SK-N-SH treated with all-trans-retinoic acid at 6 μM for 48 hours (cell line): ENCODE measurements around the gene KHDRBS1.
A peak's percentile ranks its signal among the peaks of the same experiment; 100 is the strongest.

ENCODE experiments used
- ATAC-seq: fragments of 200-7000 bp; cut with Tn5 transposase; 3 replicates; pipeline ENCODE4 v1.9.1; 2020; ENCODE audit warnings: mild to moderate bottlenecking, moderate library complexity
- ARNTL ChIP-seq: fragments of 450-650 bp; formaldehyde crosslinking; IDR thresholded peaks from 2 replicates; pipeline ENCODE4 v1.5.0; 2020; ENCODE audit warnings: low read depth, mild to moderate bottlenecking, moderate library complexity, borderline replicate concordance
- BACH2 ChIP-seq: fragments of 250-450 bp; sonication (Bioruptor Pico); IDR thresholded peaks from 2 replicates; pipeline ENCODE4 v1.9.0; 2021; ENCODE audit warnings: mild to moderate bottlenecking, borderline replicate concordance
- CREB5 ChIP-seq: fragments of 250-450 bp; sonication (Bioruptor Pico); IDR thresholded peaks from 2 replicates; pipeline ENCODE4 v1.5.1; 2020; ENCODE audit warnings: low read depth, mild to moderate bottlenecking, moderate library complexity
- CSDC2 ChIP-seq: fragments of 250-450 bp; sonication (Bioruptor Pico); IDR thresholded peaks from 2 replicates; pipeline ENCODE4 v1.5.0; 2020; ENCODE audit warnings: mild to moderate bottlenecking, moderate library complexity
- ISL1 ChIP-seq: fragments of 250-450 bp; sonication (Bioruptor Pico); IDR thresholded peaks from 2 replicates; pipeline ENCODE4 v2.1.2; 2022; ENCODE audit warnings: mild to moderate bottlenecking, moderate library complexity
- OSR1 ChIP-seq: fragments of 250-450 bp; sonication (Bioruptor Pico); IDR thresholded peaks from 2 replicates; pipeline ENCODE4 v1.8.0; 2022; ENCODE audit warnings: moderate library complexity, mild to moderate bottlenecking, inconsistent platforms
- PATZ1 ChIP-seq: fragments of 250-450 bp; sonication (Bioruptor Pico); IDR thresholded peaks from 2 replicates; pipeline ENCODE4 v1.8.0; 2020; ENCODE audit warnings: mild to moderate bottlenecking, moderate library complexity, borderline replicate concordance
- PPARA ChIP-seq: fragments of 250-450 bp; sonication (Bioruptor Pico); IDR thresholded peaks from 2 replicates; pipeline ENCODE4 v1.5.0; 2020; ENCODE audit warnings: mild to moderate bottlenecking, borderline replicate concordance
- RARB ChIP-seq: fragments of 250-450 bp; sonication (Bioruptor Pico); IDR thresholded peaks from 2 replicates; pipeline ENCODE4 v1.8.0; 2021; ENCODE audit warnings: mild to moderate bottlenecking, moderate library complexity
- SNAI2 ChIP-seq: fragments of 250-450 bp; sonication (Bioruptor Pico); IDR thresholded peaks from 2 replicates; pipeline ENCODE4 v1.5.0; 2020; ENCODE audit warnings: mild to moderate bottlenecking, moderate library complexity
- TCF4 ChIP-seq: fragments of 250-450 bp; sonication (Bioruptor Pico); IDR thresholded peaks from 2 replicates; pipeline ENCODE4 v1.8.0; 2021; ENCODE audit warnings: mild to moderate bottlenecking, moderate library complexity, borderline replicate concordance
- TOX ChIP-seq: fragments of 250-450 bp; sonication (Bioruptor Pico); IDR thresholded peaks from 2 replicates; pipeline ENCODE4 v1.8.0; 2021; ENCODE audit warnings: mild to moderate bottlenecking, moderate library complexity, borderline replicate concordance
- ZC3H10 ChIP-seq: fragments of 250-450 bp; sonication (Bioruptor Pico); IDR thresholded peaks from 2 replicates; pipeline ENCODE4 v1.5.1; 2021; ENCODE audit warnings: mild to moderate bottlenecking, moderate library complexity
- ZFP3 ChIP-seq: fragments of 250-450 bp; sonication (Bioruptor Pico); IDR thresholded peaks from 2 replicates; pipeline ENCODE4 v1.5.0; 2020; ENCODE audit warnings: mild to moderate bottlenecking, moderate library complexity
- ZFP30 ChIP-seq: fragments of 450-650 bp; formaldehyde crosslinking; IDR thresholded peaks from 2 replicates; pipeline ENCODE4 v1.5.0; 2022; ENCODE audit warnings: mild to moderate bottlenecking, moderate library complexity
- ZNF565 ChIP-seq: fragments of 450-650 bp; formaldehyde crosslinking; conservative IDR thresholded peaks from 2 replicates; pipeline ENCODE4 v1.5.0; 2020; ENCODE audit warnings: low read depth, mild to moderate bottlenecking, moderate library complexity
- ZNF70 ChIP-seq: fragments of 450-650 bp; formaldehyde crosslinking; IDR thresholded peaks from 2 replicates; pipeline ENCODE4 v1.5.0; 2020; ENCODE audit warnings: mild to moderate bottlenecking, moderate library complexity
- ZNF8 ChIP-seq: fragments of 450-650 bp; formaldehyde crosslinking; IDR thresholded peaks from 2 replicates; pipeline ENCODE4 v1.5.0; 2020; ENCODE audit warnings: mild to moderate bottlenecking, moderate library complexity
- TF ChIP-seq, protein P1 (sequence below): fragments of 250-450 bp; sonication (Bioruptor Pico); IDR thresholded peaks from 2 replicates; pipeline ENCODE4 v1.5.0; 2020; ENCODE audit warnings: mild to moderate bottlenecking, moderate library complexity
- TF ChIP-seq, protein P2 (sequence below): fragments of 250-450 bp; sonication (Bioruptor Pico); IDR thresholded peaks from 2 replicates; pipeline ENCODE4 v1.5.1; 2021; ENCODE audit warnings: mild to moderate bottlenecking, moderate library complexity
- TF ChIP-seq, protein P3 (sequence below): fragments of 250-450 bp; sonication (Bioruptor Pico); IDR thresholded peaks from 2 replicates; pipeline ENCODE4 v1.8.0; 2021; ENCODE audit warnings: low read depth, mild to moderate bottlenecking, moderate library complexity, borderline replicate concordance

KHDRBS1 gene

GRCh38 chr1:32013386-32014198 lies at the start of gene KHDRBS1:
KHDRBS1 (plus strand) TSS chr1:32013868; CDS start chr1:32013996, 128 bp downstream.
- TF ChIP-seq PATZ1 (CRISPR knock-in tag): peak; percentile 73; the same call in 1 of the 2 replicates
- TF ChIP-seq ZNF565 (CRISPR knock-in tag): no peak
- peak; percentile 90; the same call in 1 of the 2 replicates for TF ChIP-seq ARNTL (CRISPR knock-in tag)
- no peak for TF ChIP-seq RARB
- no peak for TF ChIP-seq TOX (CRISPR knock-in tag)
- TF ChIP-seq TCF4 (CRISPR knock-in tag): no peak
- no peak for TF ChIP-seq ZFP3 (CRISPR knock-in tag)
- TF ChIP-seq ZNF8 (CRISPR knock-in tag): no peak
- ATAC-seq: peak; percentile 86

- ATAC-seq: no peak
- TF ChIP-seq CREB5 (CRISPR knock-in tag) (no peak), ZC3H10 (CRISPR knock-in tag) (no peak), BACH2 (CRISPR knock-in tag) (no peak), TOX (CRISPR knock-in tag) (no peak), PPARA (no peak), TCF4 (CRISPR knock-in tag) (no peak), OSR1 (no peak), SNAI2 (CRISPR knock-in tag) (no peak), RARB (no peak), ZFP3 (CRISPR knock-in tag) (no peak), ZNF70 (CRISPR knock-in tag) (no peak)
- TF ChIP-seq, protein P1, sequence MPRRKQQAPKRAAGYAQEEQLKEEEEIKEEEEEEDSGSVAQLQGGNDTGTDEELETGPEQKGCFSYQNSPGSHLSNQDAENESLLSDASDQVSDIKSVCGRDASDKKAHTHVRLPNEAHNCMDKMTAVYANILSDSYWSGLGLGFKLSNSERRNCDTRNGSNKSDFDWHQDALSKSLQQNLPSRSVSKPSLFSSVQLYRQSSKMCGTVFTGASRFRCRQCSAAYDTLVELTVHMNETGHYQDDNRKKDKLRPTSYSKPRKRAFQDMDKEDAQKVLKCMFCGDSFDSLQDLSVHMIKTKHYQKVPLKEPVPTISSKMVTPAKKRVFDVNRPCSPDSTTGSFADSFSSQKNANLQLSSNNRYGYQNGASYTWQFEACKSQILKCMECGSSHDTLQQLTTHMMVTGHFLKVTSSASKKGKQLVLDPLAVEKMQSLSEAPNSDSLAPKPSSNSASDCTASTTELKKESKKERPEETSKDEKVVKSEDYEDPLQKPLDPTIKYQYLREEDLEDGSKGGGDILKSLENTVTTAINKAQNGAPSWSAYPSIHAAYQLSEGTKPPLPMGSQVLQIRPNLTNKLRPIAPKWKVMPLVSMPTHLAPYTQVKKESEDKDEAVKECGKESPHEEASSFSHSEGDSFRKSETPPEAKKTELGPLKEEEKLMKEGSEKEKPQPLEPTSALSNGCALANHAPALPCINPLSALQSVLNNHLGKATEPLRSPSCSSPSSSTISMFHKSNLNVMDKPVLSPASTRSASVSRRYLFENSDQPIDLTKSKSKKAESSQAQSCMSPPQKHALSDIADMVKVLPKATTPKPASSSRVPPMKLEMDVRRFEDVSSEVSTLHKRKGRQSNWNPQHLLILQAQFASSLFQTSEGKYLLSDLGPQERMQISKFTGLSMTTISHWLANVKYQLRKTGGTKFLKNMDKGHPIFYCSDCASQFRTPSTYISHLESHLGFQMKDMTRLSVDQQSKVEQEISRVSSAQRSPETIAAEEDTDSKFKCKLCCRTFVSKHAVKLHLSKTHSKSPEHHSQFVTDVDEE (CRISPR knock-in tag): no peak
Measured at GRCh38 chr1:31970873-31971272, 42.8 kb upstream of the KHDRBS1 start.

DNA sequence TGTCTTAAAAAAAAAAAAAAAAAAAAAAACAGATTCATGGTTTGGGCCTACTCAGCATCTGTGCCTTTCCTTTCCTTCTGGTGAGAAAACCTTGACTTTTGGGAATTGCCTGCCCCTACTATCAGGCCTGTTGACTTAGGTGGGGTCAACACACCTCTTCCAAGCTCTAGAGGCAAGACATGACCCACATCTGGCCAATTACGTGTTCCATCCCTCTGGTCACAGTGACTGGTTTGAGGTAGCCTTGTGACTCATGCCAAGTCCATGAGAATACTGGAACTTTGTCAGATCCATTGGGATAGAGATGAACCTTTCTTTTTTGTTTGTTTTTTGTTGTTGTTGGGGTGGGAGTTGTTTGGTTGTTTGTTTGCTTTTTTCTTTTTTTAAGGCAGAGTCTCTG lies 37.3 kb upstream of the KHDRBS1 start:
- TF ChIP-seq CSDC2 (CRISPR knock-in tag) (no peak), TOX (CRISPR knock-in tag) (no peak), ISL1 (CRISPR knock-in tag) (no peak), PPARA (no peak), PATZ1 (CRISPR knock-in tag) (no peak), OSR1 (no peak), ZNF565 (CRISPR knock-in tag) (no peak), ZC3H10 (CRISPR knock-in tag) (no peak), TCF4 (CRISPR knock-in tag) (no peak), ZFP30 (CRISPR knock-in tag) (no peak)
- TF ChIP-seq, protein P2, sequence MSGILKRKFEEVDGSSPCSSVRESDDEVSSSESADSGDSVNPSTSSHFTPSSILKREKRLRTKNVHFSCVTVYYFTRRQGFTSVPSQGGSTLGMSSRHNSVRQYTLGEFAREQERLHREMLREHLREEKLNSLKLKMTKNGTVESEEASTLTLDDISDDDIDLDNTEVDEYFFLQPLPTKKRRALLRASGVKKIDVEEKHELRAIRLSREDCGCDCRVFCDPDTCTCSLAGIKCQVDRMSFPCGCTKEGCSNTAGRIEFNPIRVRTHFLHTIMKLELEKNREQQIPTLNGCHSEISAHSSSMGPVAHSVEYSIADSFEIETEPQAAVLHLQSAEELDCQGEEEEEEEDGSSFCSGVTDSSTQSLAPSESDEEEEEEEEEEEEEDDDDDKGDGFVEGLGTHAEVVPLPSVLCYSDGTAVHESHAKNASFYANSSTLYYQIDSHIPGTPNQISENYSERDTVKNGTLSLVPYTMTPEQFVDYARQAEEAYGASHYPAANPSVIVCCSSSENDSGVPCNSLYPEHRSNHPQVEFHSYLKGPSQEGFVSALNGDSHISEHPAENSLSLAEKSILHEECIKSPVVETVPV (CRISPR knock-in tag): no peak
- TF ChIP-seq, protein P3, sequence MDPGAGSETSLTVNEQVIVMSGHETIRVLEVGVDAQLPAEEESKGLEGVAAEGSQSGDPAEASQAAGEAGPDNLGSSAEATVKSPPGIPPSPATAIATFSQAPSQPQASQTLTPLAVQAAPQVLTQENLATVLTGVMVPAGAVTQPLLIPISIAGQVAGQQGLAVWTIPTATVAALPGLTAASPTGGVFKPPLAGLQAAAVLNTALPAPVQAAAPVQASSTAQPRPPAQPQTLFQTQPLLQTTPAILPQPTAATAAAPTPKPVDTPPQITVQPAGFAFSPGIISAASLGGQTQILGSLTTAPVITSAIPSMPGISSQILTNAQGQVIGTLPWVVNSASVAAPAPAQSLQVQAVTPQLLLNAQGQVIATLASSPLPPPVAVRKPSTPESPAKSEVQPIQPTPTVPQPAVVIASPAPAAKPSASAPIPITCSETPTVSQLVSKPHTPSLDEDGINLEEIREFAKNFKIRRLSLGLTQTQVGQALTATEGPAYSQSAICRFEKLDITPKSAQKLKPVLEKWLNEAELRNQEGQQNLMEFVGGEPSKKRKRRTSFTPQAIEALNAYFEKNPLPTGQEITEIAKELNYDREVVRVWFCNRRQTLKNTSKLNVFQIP (CRISPR knock-in tag): no peak
- ATAC-seq: no peak
